MG63 (cell line): ENCODE data around the gene SACM1L. TPM values are rescaled to one million over a fixed set of nuclear protein-coding genes. Genes with fewer than 3 reads are reported as not detected.

Experiments
- total RNA-seq: library from RNA; depleted of rRNA; stranded (reverse); fragments of >200 nt; shearing (Covaris generic); gene quantifications from 2 replicates; pipeline ENCODE4 v1.2.3, GENCODE V29; 2014; ENCODE audit warnings: low replicate concordance; rRNA removed

The SACM1L gene
- total RNA-seq, 1 experiment from 2014 or later, result 7.7 TPM

Other genes with a start within 250 kb of the SACM1L start
- gene LIMD1, start 94.6 kb upstream of the SACM1L start, total RNA-seq, result 6.5 and 9.3 TPM in 2 replicates
- not detected in 2 replicates for gene SLC6A20, start 107.1 kb downstream of the SACM1L start, total RNA-seq
- gene LZTFL1, start 152.7 kb downstream of the SACM1L start, total RNA-seq, result 10.4 and 43.7 TPM in 2 replicates
- not detected in 2 replicates for gene CCR9, start 197.1 kb downstream of the SACM1L start, total RNA-seq